ENCODE results near the gene MAN2B1. TPM values are rescaled to one million over a fixed set of nuclear protein-coding genes. Genes with fewer than 3 reads are reported as not detected.
A peak's percentile ranks its signal among the peaks of the same experiment; 100 is the strongest.
"Not testable (repeated sequence)": the region's sequence is repeated elsewhere in the genome, so short reads cannot be mapped to it uniquely, and the experiment has no call there.

MAN2B1 gene
- total RNA-seq, 1 donor from 2014 or later: 92.8 TPM

GRCh38 chr19:12698138-12698537 is 31.6 kb upstream of the MAN2B1 start:
- Histone ChIP-seq H3K36me3 (ENCODE audit: control insufficient read depth, insufficient read depth, low read length) (peaks cover 4% of the 10 kb centered on the region), H3K4me3 (ENCODE audit: low read depth, low read length) (no peak overlapping the region), H3K27me3 (ENCODE audit: control insufficient read depth, insufficient read depth, low read length) (no peaks in the 10 kb centered on the region)
- DNase-seq (ENCODE audit: low read depth): no peak
- TF ChIP-seq, protein P1, sequence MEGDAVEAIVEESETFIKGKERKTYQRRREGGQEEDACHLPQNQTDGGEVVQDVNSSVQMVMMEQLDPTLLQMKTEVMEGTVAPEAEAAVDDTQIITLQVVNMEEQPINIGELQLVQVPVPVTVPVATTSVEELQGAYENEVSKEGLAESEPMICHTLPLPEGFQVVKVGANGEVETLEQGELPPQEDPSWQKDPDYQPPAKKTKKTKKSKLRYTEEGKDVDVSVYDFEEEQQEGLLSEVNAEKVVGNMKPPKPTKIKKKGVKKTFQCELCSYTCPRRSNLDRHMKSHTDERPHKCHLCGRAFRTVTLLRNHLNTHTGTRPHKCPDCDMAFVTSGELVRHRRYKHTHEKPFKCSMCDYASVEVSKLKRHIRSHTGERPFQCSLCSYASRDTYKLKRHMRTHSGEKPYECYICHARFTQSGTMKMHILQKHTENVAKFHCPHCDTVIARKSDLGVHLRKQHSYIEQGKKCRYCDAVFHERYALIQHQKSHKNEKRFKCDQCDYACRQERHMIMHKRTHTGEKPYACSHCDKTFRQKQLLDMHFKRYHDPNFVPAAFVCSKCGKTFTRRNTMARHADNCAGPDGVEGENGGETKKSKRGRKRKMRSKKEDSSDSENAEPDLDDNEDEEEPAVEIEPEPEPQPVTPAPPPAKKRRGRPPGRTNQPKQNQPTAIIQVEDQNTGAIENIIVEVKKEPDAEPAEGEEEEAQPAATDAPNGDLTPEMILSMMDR (IDR thresholded peaks at IDR 0.05; ENCODE audit: insufficient read depth, low read length, poor library complexity, severe bottlenecking): no peak

DNA sequence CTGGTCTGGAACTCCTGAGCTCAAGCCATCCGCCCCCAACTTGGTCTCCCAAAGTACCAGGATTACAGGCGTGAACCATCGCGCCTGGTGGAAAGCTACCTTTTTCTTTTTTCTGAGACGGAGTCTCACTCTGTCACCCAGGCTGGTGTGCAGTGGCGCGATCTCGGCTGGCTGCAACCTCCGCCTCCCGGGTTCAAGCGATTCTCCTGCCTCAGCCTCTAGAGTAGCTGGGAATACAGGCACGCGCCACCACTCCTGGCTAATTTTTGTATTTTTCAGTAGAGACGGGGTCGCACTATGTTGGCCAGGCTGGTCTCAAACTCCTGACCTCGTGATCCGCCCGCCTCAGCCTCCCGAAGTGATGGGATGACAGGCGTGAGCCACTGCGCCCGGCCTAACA is 30.9 kb upstream of the MAN2B1 start:
- DNase-seq (ENCODE audit: low read depth); H3K27me3 ChIP-seq (ENCODE audit: control insufficient read depth, insufficient read depth, low read length); H3K36me3 ChIP-seq (ENCODE audit: control insufficient read depth, insufficient read depth, low read length); H3K4me3 ChIP-seq (ENCODE audit: low read depth, low read length): not testable (repeated sequence)

DNA sequence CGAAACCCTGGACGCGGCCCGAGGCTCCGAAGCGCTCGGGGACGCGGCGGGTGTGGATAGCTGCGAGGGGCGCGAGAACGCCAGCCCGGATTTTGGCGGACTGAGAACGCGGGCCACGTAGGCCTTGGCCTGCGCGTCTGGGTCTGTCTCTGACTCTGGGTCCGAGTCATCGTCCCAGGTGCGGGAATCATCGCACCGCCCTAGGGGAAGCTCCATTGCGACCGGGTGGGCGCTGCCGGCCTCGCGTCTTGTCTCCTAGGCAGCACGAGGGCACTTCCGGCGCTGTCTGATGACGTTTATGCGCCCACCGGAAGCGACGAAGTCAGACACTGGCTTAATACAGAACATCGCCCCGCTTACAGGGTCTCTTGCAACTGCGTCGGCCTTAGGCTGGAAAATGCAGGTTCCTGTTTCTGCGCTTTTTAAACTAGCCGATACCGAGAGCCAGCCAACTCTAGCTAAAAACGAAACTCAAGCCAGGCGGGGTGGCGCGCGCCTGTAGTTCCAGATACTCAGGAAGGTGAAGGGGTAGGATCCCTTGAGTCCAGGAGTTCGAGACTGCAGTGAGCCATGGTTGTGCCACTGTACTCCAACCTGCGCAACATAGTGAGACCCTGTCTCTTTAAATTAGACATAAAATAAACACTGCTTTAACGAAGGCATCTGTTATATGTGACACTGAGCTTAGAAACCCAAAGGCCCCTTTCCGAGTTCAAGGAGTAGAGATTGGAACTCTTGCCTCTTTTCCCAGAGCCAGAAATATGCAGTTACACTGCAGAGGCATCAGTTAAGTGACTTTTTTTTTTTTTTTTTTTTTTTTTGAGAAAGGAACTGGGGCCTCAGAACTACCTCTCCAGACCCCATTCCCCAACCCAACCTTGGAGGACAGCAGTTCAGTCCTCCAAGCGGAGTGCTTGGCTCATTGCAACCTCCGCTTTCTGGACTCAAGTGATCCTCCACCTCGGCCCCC is 30.1 kb upstream of the MAN2B1 start, which contains the start of gene FBXW9:
TSS of gene FBXW9 (minus strand) at position 266 of the 970 bp plus-strand sequence. CDS start at position 216, 50 bp downstream.
- Histone ChIP-seq H3K27me3 (ENCODE audit: control insufficient read depth, insufficient read depth, low read length) (no peaks in the 10 kb centered on the region), H3K4me3 (ENCODE audit: low read depth, low read length) (peak within 1 kb of the TSS; percentile 95), H3K36me3 (ENCODE audit: control insufficient read depth, insufficient read depth, low read length) (no peaks in the 10 kb centered on the region)
- DNase-seq (ENCODE audit: low read depth): peak; percentile 76
- TF ChIP-seq, protein P1 (IDR thresholded peaks at IDR 0.05; ENCODE audit: insufficient read depth, low read length, poor library complexity, severe bottlenecking): no peak

- no peak for DNase-seq (ENCODE audit: low read depth)
- Histone ChIP-seq H3K27me3 (ENCODE audit: control insufficient read depth, insufficient read depth, low read length) (no peaks in the 10 kb centered on the region), H3K36me3 (ENCODE audit: control insufficient read depth, insufficient read depth, low read length) (no peaks in the 10 kb centered on the region), H3K4me3 (ENCODE audit: low read depth, low read length) (peak overlapping the region; percentile 95)
- TF ChIP-seq, protein P1 (IDR thresholded peaks at IDR 0.05; ENCODE audit: insufficient read depth, low read length, poor library complexity, severe bottlenecking): no peak
These were observed 29.4 kb upstream of the MAN2B1 start for GRCh38 chr19:12695997-12696365.

DNA sequence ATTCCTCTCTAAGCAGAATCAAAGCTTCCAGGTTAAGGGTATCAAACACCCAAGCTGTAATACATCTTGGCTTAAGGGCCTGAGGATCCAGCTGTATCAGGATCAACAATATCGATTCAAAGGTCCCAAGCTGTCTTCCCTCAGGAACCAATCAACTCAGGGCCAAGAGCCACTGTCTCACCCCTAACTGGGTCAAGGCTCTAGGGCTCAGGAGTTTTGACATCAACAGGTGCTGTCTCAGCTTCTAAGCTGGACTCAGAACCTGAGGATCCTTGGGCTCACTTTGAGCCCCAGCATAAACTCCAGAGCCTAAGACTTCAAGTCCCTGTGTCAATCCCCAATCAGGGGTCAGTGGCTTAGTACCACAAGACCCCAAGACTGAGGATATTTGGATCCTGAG is 29.0 kb upstream of the MAN2B1 start:
- Histone ChIP-seq H3K27me3 (ENCODE audit: control insufficient read depth, insufficient read depth, low read length) (no peaks in the 10 kb centered on the region), H3K4me3 (ENCODE audit: low read depth, low read length) (peak overlapping the region; percentile 95), H3K36me3 (ENCODE audit: control insufficient read depth, insufficient read depth, low read length) (no peaks in the 10 kb centered on the region)
- no peak for DNase-seq (ENCODE audit: low read depth)
- TF ChIP-seq, protein P1 (IDR thresholded peaks at IDR 0.05; ENCODE audit: insufficient read depth, low read length, poor library complexity, severe bottlenecking): no peak

GRCh38 chr19:12695096-12695495 is 28.6 kb upstream of the MAN2B1 start:
- TF ChIP-seq, protein P1 (IDR thresholded peaks at IDR 0.05; ENCODE audit: insufficient read depth, low read length, poor library complexity, severe bottlenecking): no peak
- Histone ChIP-seq H3K36me3 (ENCODE audit: control insufficient read depth, insufficient read depth, low read length) (no peaks in the 10 kb centered on the region), H3K4me3 (ENCODE audit: low read depth, low read length) (no peak overlapping the region), H3K27me3 (ENCODE audit: control insufficient read depth, insufficient read depth, low read length) (no peaks in the 10 kb centered on the region)
- no peak for DNase-seq (ENCODE audit: low read depth)
